HepG2 (cell line): Measurements from ENCODE around the gene ARHGAP23.

Experiments used
- HNF4A ChIP-seq: sonication (generic); formaldehyde crosslinking; IDR thresholded peaks from 2 replicates; pipeline ENCODE4 v1.4.0; 2020; ENCODE audit warnings: missing genetic modification reagents
- ZNF746 ChIP-seq: sonication (generic); formaldehyde crosslinking; IDR thresholded peaks from 2 replicates; pipeline ENCODE4 v1.8.0; 2022; ENCODE audit warnings: mild to moderate bottlenecking, missing genetic modification reagents

- TF ChIP-seq HNF4A (CRISPR knock-in tag): no peak
- no peak for TF ChIP-seq ZNF746 (CRISPR knock-in tag)
Observed at GRCh38 chr17:38541281-38541680, 113.0 kb downstream of the ARHGAP23 start.
